ENCODE results near the gene RNF180.

GRCh38 chr5:64318175-64318574, 152.5 kb downstream of the RNF180 start:
- TF ChIP-seq CTCF (IDR thresholded peaks at IDR 0.05): no peak
- TF ChIP-seq POLR2A (IDR thresholded peaks at IDR 0.05): no peak
- no peak for TF ChIP-seq EP300 (IDR thresholded peaks at IDR 0.05)
